Anterior cingulate cortex (tissue), 58 donors: ENCODE results near the gene RAP1GAP.

Experiments used
- DNase-seq, 58 donors: peaks; one replicate each; lab custom pipeline; 2025; lab: John Stamatoyannopoulos, UW

The RAP1GAP gene

GRCh38 chr1:21599402-21599801 lies 69.8 kb downstream of the RAP1GAP start:
- no peak for DNase-seq

- DNase-seq: no peak
Measured at GRCh38 chr1:21598904-21599303, 70.3 kb downstream of the RAP1GAP start.

GRCh38 chr1:21598417-21598816 lies 70.7 kb downstream of the RAP1GAP start:
- DNase-seq: no peak

- DNase-seq: no peak
Measured at GRCh38 chr1:21597753-21598152, 71.4 kb downstream of the RAP1GAP start.

GRCh38 chr1:21596628-21597027 lies 72.5 kb downstream of the RAP1GAP start:
- no peak for DNase-seq

- no peak for DNase-seq
Measured at GRCh38 chr1:21596174-21596573, 73.0 kb downstream of the RAP1GAP start.

- peak in 27 of 58 donors; percentile 6 to 75 (median 31) for DNase-seq
Measured at GRCh38 chr1:21594935-21595897, 73.9 kb downstream of the RAP1GAP start.

GRCh38 chr1:21594501-21594900 lies 74.7 kb downstream of the RAP1GAP start:
- no peak for DNase-seq

GRCh38 chr1:21593231-21593630 lies 75.9 kb downstream of the RAP1GAP start:
- DNase-seq: no peak

GRCh38 chr1:21592086-21592865 lies 76.9 kb downstream of the RAP1GAP start:
- DNase-seq: no peak

- DNase-seq: no peak
Measured at GRCh38 chr1:21590934-21591333, 78.2 kb downstream of the RAP1GAP start.

GRCh38 chr1:21590126-21590880 lies 78.9 kb downstream of the RAP1GAP start:
- peak in 23 of 58 donors; percentile 7 to 69 (median 25) for DNase-seq

GRCh38 chr1:21589618-21590017 lies 79.5 kb downstream of the RAP1GAP start:
- DNase-seq: no peak

GRCh38 chr1:21587602-21587953 lies 81.6 kb downstream of the RAP1GAP start:
- no peak for DNase-seq

GRCh38 chr1:21586846-21587601 lies 82.1 kb downstream of the RAP1GAP start:
- peak in 4 of 58 donors; percentile 13 to 74 (median 22) for DNase-seq

GRCh38 chr1:21586222-21586621 lies 82.9 kb downstream of the RAP1GAP start:
- DNase-seq: no peak

- DNase-seq: no peak
Measured at GRCh38 chr1:21585037-21585436, 84.1 kb downstream of the RAP1GAP start.

- no peak for DNase-seq
Measured at GRCh38 chr1:21584096-21584495, 85.1 kb downstream of the RAP1GAP start.

- no peak for DNase-seq
Measured at GRCh38 chr1:21579791-21580190, 89.4 kb downstream of the RAP1GAP start.

- no peak for DNase-seq
Measured at GRCh38 chr1:21577933-21578332, 91.2 kb downstream of the RAP1GAP start.
